IMR-90 (cell line): Measurements from ENCODE around the gene TMC1. TPM values are rescaled to one million over a fixed set of nuclear protein-coding genes. Genes with fewer than 3 reads are reported as not detected.

Experiments used
- ATAC-seq: fragments of 200-7000 bp; cut with Tn5 transposase; 2 replicates; pipeline ENCODE4 v1.9.1; 2020; ENCODE audit warnings: low read depth, mild to moderate bottlenecking, moderate library complexity
- BruUV-seq: library from RNA; stranded (reverse); fragments of 400-500 nt; replicated peaks from 2 replicates; lab custom pipeline; 2021; lab: Mats Ljungman, UMichigan
- CTCF ChIA-PET: fragments of 300-600 bp; formaldehyde crosslinking; extraction: SDS; loops from one replicate; lab custom pipeline; 2021; ENCODE audit warnings: antibody characterized with exemption; lab: Yijun Ruan, JAX
- POLR2A ChIA-PET: fragments of 300-600 bp; sonication (Branson Sonifier 250); formaldehyde crosslinking; loops from one replicate; lab custom pipeline; 2022; ENCODE audit warnings: antibody characterized with exemption; ENCODE audit not compliant: unreplicated experiment; lab: Charles Lee
- DNase-seq: peaks from one replicate; pipeline ENCODE4 v3.0.0; 2013
- H2AFZ ChIP-seq: replicated peaks from 2 replicates; pipeline ENCODE3; 2013; ENCODE audit warnings: low read length, mild to moderate bottlenecking; ENCODE audit not compliant: poor library complexity
- H2AK5ac ChIP-seq: 2 replicates; pipeline ENCODE4 v1.6.1; 2013; ENCODE audit warnings: low read depth, low read length, inconsistent platforms
- H2AK9ac ChIP-seq: replicated peaks from 2 replicates; pipeline ENCODE3; 2013; ENCODE audit warnings: mild to moderate bottlenecking, low read depth, low read length, moderate library complexity; ENCODE audit not compliant: poor library complexity
- H2BK120ac ChIP-seq: 2 replicates; pipeline ENCODE4 v1.6.1; 2013; ENCODE audit warnings: low read depth, low read length, inconsistent platforms
- H2BK15ac ChIP-seq: 3 replicates; pipeline ENCODE4 v1.6.1; 2013; ENCODE audit warnings: low read depth, low read length, inconsistent platforms
- H2BK20ac ChIP-seq: 2 replicates; pipeline ENCODE4 v1.6.1; 2013; ENCODE audit warnings: low read depth, mild to moderate bottlenecking, inconsistent platforms, low read length, moderate library complexity
- H2BK5ac ChIP-seq: 2 replicates; pipeline ENCODE4 v1.6.1; 2013; ENCODE audit warnings: mild to moderate bottlenecking, low read depth, low read length, inconsistent platforms; ENCODE audit not compliant: poor library complexity, severe bottlenecking
- H3K14ac ChIP-seq: replicated peaks from 2 replicates; pipeline ENCODE4 v1.6.1; 2013; ENCODE audit warnings: low read depth, low read length, inconsistent platforms
- H3K18ac ChIP-seq: 2 replicates; pipeline ENCODE4 v1.6.1; 2013; ENCODE audit warnings: low read depth, low read length, control low read depth
- H3K23ac ChIP-seq: 2 replicates; pipeline ENCODE4 v1.6.1; 2013; ENCODE audit warnings: low read depth, low read length, inconsistent platforms
- H3K27ac ChIP-seq: 2 replicates; pipeline ENCODE4 v1.5.1; 2013; ENCODE audit warnings: mild to moderate bottlenecking, control low read depth, low read length; ENCODE audit not compliant: insufficient read depth
- H3K27me3 ChIP-seq: 2 replicates; pipeline ENCODE4 v1.6.1; 2013; ENCODE audit warnings: low read length; ENCODE audit not compliant: control insufficient read depth, insufficient read depth
- H3K36me3 ChIP-seq: 2 replicates; pipeline ENCODE4 v1.6.1; 2013; ENCODE audit warnings: low read length, mixed read lengths; ENCODE audit not compliant: control insufficient read depth, insufficient read depth
- H3K4ac ChIP-seq: 2 replicates; pipeline ENCODE4 v1.6.1; 2013; ENCODE audit warnings: low read depth, low read length, inconsistent platforms
- H3K4me1 ChIP-seq: 2 replicates; pipeline ENCODE4 v1.6.1; 2013; ENCODE audit warnings: low read length, mixed read lengths; ENCODE audit not compliant: control insufficient read depth, insufficient read depth
- H3K4me2 ChIP-seq: 2 replicates; pipeline ENCODE4 v1.6.1; 2013; ENCODE audit warnings: low read depth, mild to moderate bottlenecking, control low read depth, low read length, moderate library complexity
- H3K4me3 ChIP-seq: 2 replicates; pipeline ENCODE4 v1.5.1; 2013; ENCODE audit warnings: low read depth, mild to moderate bottlenecking, control low read depth, low read length, moderate library complexity; ENCODE audit not compliant: insufficient read depth
- H3K56ac ChIP-seq: 2 replicates; pipeline ENCODE4 v1.6.1; 2013; ENCODE audit warnings: low read length, inconsistent platforms; ENCODE audit not compliant: insufficient read depth; ENCODE audit errors: extremely low read depth
- H3K79me1 ChIP-seq, 2 experiments: 2 replicates each; pipeline ENCODE4 v1.6.1; 2013; ENCODE audit warnings: low read length in 2 of 2, inconsistent platforms in 1 of 2, low read depth in 1 of 2
- H3K9ac ChIP-seq: 2 replicates; pipeline ENCODE4 v1.6.1; 2013; ENCODE audit warnings: low read depth, low read length, control low read depth
- H3K9me1 ChIP-seq: 2 replicates; pipeline ENCODE4 v1.6.1; 2013; ENCODE audit warnings: low read length, inconsistent platforms; ENCODE audit not compliant: insufficient read depth
- H3K9me3 ChIP-seq: 2 replicates; pipeline ENCODE4 v1.6.1; 2013; ENCODE audit warnings: low read length; ENCODE audit not compliant: control insufficient read depth, insufficient read depth
- H4K20me1 ChIP-seq: 2 replicates; pipeline ENCODE4 v1.6.1; 2013; ENCODE audit warnings: low read length, inconsistent platforms; ENCODE audit not compliant: insufficient read depth
- H4K5ac ChIP-seq: 2 replicates; pipeline ENCODE4 v1.6.1; 2013; ENCODE audit warnings: mild to moderate bottlenecking, low read depth, low read length, control low read depth
- H4K8ac ChIP-seq, 2 experiments: 2 replicates each; pipeline ENCODE4 v1.6.1; 2013; ENCODE audit warnings: low read depth in 2 of 2, low read length in 2 of 2, control low read depth in 1 of 2, inconsistent platforms in 1 of 2
- H4K91ac ChIP-seq: 2 replicates; pipeline ENCODE4 v1.6.1; 2013; ENCODE audit warnings: low read depth, low read length, inconsistent platforms; ENCODE audit not compliant: insufficient read depth
- SMC3 ChIP-seq: fragments of 150-350 bp; IDR thresholded peaks from 2 replicates; pipeline ENCODE4 v1.6.1; 2016; ENCODE audit warnings: low read depth, mild to moderate bottlenecking, antibody characterized with exemption, low read length, moderate library complexity
- WGBS, 2 experiments: methylation state at CpG; one replicate each; pipeline versions ENCODE4 v1.1.5 to v1.1.7; 2013; ENCODE audit warnings: missing lambda C conversion rate in 2 of 2; ENCODE audit not compliant: insufficient read length in 1 of 2; ENCODE audit errors: extremely low coverage in 2 of 2; 5-methylcytosine and 5-hydroxymethylcytosine counted together
- dilution Hi-C: fragments of 300-500 bp; cut with HindIII; formaldehyde crosslinking; loops from one replicate; pipeline ENCODE4 v1.14.3; 2018; ENCODE audit warnings: low sequenced_read_pairs; ENCODE audit not compliant: unreplicated experiment
- in situ Hi-C: fragments of 300-500 bp; cut with MboI; formaldehyde crosslinking; loops from 3 replicates; pipeline ENCODE4 v1.14.3; 2019; ENCODE audit warnings: low sequenced_read_pairs, inconsistent platforms, mixed read lengths
- intact Hi-C: fragments of 100-400 bp; cut with micrococcal nuclease; formaldehyde crosslinking; loops from 2 replicates; pipeline ENCODE4 v1.10.0; 2022
- polyA plus RNA-seq, 3 experiments: library from polyadenylated mRNA; depleted of rRNA; stranded (reverse); fragments of >200 nt; gene quantifications; 2 replicates each; pipeline ENCODE4 v1.2.3, GENCODE V29; 2012; ENCODE audit warnings: low replicate concordance in 1 of 3
- total RNA-seq: library from RNA; depleted of rRNA; stranded (reverse); fragments of >200 nt; gene quantifications from 2 replicates; pipeline ENCODE4 v1.2.3, GENCODE V29; 2012

TMC1 gene
- total and polyA plus RNA-seq, 2 of the 4 experiments (the other 2 are of a cell fraction), result not detected

DNA sequence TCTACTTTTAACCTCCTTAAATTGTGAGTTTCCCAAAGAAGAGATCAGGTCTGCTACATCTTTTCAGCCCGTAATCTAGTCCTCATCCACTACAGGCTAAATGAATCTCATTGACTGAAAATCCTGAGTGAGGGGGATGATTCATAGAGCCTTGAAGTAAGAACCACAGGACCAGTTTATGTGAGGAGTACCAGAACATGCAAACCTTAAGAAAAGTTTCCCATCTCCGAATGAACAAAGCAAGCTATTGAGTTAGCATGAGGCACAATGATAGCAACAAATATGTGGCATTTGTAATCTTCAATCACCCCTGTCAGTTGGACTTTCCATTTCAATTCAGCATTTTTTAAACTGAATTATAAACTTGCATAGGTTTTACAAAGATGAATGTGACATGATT, 234.4 kb downstream of the TMC1 start:
- H2BK20ac ChIP-seq, result no peak overlapping the region
- ChIA-PET CTCF (no interaction called here), POLR2A (no interaction called here)
- H4K8ac ChIP-seq, result no peak overlapping the region
- no peaks in the 10 kb centered on the region for H3K9me1 ChIP-seq
- no peak overlapping the region for H3K9ac ChIP-seq
- H3K27ac ChIP-seq, result no peak overlapping the region
- H3K56ac ChIP-seq, result no peak overlapping the region
- H2AK9ac ChIP-seq, result no peak overlapping the region
- no peak overlapping the region for H2AFZ ChIP-seq
- no peak overlapping the region for H2BK120ac ChIP-seq
- no peak for TF ChIP-seq SMC3
- H3K79me1 ChIP-seq, result no peaks in the 10 kb centered on the region
- dilution Hi-C loops (no loop called here), in situ Hi-C loops (no loop called here), intact Hi-C loops (loop anchor here (10.0 kb wide), 1 partner anchor 721 kb away; no protein-coding TSS in a partner anchor)
- H4K20me1 ChIP-seq, result no peaks in the 10 kb centered on the region
- no peak overlapping the region for H3K4ac ChIP-seq
- H4K5ac ChIP-seq, result no peak overlapping the region
- H3K4me3 ChIP-seq, result no peak overlapping the region
- WGBS, 2 experiments, result no CpG with 5 or more reads among the region's 2 CpGs
- H3K27me3 ChIP-seq, result peaks cover 7% of the 10 kb centered on the region
- ATAC-seq (no peak), DNase-seq (no peak)
- H3K36me3 ChIP-seq, result no peaks in the 10 kb centered on the region
- no peak overlapping the region for H4K91ac ChIP-seq
- no peak overlapping the region for H2BK5ac ChIP-seq
- no peaks in the 10 kb centered on the region for H3K4me1 ChIP-seq
- no peak overlapping the region for H3K23ac ChIP-seq
- H2AK5ac ChIP-seq, result no peak overlapping the region
- no peak overlapping the region for H3K18ac ChIP-seq
- no peaks in the 10 kb centered on the region for H3K9me3 ChIP-seq
- no TSS peak for BruUV-seq
- no peak overlapping the region for H3K4me2 ChIP-seq
- H3K14ac ChIP-seq, result no peak overlapping the region
- H2BK15ac ChIP-seq, result no peak overlapping the region
